ENCODE measurements around the gene DPEP2. TPM values are rescaled to one million over a fixed set of nuclear protein-coding genes. Genes with fewer than 3 reads are reported as not detected.
"Not testable (repeated sequence)": the region's sequence is repeated elsewhere in the genome, so short reads cannot be mapped to it uniquely, and the experiment has no call there.

Gene DPEP2
- total RNA-seq, 1 donor from 2014 or later, result not detected

DNA sequence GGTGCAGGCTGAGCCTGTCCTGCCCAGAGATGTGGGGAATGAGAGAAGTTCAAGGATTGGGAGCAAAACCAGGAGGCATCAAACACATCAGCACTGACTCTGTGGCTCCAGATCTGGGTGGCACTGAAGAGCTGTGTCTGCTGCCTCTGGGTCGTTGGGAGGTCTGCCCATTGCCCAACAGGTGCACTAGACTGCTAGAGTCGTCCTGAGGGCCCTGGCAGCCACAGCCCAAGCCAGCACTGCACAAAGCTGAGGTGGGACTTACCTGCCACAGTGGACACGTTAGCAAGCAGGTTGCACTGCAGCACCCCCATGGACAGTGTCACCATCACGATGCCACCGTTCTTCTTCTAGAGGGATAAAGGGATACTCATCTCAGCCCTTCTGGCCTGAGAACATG lies 22.3 kb downstream of the DPEP2 start:
- DNase-seq (ENCODE audit: low read depth, low spot score), result no peak

DNA sequence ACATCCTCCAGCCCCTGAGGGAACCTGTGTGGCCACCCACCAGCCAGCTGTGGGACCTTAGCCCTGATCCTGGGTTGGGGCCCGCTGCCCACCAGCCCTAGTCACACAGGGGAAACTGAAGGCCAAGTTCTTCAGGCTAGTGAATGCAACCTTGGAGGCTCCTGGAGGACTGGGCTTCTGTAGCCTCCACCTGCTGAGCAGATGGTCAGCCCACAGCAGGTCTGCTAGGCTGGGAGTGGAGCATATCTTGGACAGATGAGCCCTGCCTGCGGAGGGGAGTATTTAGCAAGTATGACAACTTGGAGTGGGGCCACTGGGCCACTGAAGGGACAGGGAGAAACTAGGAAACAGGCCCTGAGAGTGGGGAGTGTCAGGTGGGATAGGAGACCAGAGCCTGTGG lies 23.1 kb downstream of the DPEP2 start:
- no peak for DNase-seq (ENCODE audit: low read depth, low spot score)

DNA sequence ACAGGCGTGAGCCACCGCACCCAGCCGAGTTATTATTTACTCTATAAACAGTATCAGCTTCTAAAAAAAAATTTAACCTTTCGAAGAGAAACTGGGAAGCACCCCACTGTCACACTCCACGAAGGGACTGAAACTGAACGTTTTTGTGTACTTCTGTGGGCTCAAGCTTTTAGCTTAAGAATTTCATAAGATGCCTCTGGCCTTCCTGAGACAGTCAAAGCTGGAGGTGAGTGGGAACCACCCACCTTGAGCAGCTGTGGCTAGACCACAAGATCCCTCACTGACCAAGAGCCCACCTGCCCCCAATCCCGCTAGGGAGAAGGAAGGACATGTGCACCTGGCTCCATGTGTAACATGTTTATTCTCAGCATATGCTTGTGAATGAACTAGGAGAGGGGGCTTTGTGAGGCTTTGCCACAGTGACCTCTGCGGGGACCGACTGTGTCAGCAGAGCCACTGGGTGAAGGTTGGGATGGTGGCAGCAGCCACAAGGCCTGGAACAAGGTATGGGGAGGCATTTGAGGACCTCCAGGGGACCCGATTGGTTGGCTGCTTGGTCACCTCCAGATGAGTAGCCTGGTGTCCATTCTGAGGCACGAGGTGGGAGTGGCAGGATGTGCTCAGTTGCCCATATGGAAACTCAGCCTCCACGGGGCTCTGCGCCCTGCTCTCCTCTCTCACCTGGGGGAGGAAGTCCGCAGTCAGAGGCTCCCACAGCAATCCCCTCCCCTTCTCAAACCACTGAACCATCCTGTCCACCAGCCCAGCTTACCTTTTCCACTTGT lies 23.8 kb downstream of the DPEP2 start:
- no peak for DNase-seq (ENCODE audit: low read depth, low spot score)

DNA sequence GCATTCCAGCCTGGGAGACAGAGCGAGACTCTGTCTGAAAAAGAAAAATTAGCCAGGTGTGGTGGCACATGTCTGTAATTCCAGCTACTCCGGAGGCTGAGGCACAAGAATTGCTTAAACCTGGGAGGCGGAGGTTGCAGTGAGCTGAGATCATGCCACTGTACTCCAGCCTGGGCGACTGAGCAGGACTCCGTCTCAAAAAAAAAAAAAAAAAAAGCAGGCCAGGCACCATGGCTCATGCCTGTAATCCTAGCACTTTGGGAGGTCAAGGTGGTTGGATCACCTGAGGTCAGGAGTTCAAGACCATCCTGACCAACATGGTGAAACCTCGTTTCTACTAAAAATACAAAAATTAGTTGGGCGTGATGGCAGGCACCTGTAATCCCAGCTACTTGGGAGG lies 27.0 kb downstream of the DPEP2 start:
- not testable (repeated sequence) for DNase-seq (ENCODE audit: low read depth, low spot score)

DNA sequence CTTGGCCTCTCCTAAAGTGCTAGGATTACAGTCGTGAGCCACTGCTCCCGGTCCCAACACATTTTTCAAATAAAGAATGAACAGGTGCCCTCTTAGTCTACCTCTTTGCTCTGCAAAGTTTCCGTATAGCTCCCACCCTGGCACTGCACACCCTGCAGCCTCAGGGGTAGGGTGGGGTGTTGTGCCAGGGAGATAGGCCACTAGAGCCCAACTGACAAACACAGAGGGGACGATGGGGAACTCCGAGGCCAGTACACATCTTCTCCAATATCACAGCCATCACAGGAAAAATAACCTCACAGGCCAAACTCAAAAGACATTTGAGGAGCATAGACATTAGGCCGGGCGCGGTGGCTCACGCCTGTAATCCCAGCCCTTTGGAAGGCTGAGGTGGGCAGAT lies 28.2 kb downstream of the DPEP2 start:
- DNase-seq (ENCODE audit: low read depth, low spot score), result no peak

DNA sequence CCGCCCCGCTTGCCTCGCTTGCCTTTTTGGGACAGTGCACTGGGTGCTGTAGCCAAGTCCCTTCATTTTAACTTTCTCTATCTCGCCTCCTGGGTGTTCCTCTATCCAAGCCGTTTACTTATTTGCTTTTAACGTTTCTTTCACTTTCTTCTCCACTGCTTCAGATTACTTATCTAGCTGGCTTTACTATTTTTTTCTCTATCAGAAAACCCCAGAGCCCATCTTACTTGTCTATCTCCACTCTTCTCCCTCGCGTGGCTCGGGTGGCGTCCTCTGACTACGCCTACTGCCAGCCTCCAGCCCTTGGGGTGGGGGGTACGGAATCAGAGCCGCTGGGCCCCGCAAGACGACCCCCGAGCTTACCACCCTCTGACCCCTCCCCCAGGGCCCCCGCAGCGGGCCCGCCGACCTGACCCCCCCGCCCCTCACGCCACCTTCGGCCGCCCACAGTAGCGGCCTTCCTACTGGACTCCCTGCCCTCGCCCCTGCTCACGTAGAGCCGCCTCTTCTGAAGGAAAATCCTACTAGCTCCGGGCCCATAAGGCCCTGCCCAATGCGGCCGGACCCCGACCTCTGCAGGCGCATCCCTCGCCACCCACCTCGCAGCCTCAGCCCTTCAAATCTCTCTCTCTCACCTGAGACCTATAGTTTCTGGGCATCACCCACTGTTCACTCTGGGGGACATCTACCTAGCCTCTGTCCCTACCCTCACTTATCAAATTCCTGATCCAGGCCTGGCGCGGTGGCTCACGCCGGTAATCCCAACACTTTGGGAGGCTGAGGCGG lies 29.8 kb downstream of the DPEP2 start:
- DNase-seq (ENCODE audit: low read depth, low spot score), result no peak

DNA sequence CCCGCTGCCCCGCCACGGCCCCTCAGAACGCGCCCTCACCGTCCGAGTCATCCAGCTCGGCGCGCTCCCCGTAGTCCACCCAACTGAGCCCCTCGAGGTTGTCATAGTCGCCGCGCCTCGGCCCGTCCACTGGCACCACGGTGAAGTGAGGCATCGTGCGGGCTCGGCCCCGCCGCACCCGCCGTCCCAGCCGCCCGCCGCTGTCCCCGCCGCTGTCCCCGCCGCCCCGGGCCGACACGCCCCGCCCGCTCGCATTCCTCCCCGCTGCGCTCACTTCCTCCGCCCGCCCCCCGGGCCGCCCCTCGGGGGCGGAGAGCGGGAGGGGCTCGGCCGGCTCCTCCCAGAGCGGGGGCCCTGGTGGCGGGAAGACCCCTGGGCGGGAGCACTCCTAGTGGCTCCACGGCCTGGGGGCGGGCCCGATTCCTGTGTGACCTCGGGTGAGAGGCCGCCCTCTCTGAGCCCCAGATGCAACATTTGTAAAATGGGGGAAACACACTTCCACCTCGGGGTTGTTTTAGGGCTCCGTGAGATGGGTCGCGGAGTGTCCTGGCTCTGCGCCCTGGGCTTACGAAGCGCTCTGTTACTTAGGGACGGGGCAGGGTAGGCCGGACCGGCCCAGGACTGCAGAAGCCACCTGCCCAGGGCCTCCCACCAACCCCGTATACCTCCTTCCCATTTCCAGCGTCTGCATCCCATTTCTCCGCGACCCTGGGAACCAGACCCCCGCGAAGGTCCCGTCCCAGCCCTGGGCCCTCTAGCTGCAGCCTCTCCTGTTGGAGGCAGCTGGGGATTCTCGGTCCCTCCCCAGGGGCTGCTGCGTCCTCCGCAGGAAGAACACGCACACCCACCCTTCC lies 30.7 kb downstream of the DPEP2 start, which contains the start of gene SLC12A4:
Gene SLC12A4 (minus strand): TSS at position 238 of the 854 bp plus-strand sequence. CDS start 84 bp downstream, at position 154.
- no peak for DNase-seq (ENCODE audit: low read depth, low spot score)

DNA sequence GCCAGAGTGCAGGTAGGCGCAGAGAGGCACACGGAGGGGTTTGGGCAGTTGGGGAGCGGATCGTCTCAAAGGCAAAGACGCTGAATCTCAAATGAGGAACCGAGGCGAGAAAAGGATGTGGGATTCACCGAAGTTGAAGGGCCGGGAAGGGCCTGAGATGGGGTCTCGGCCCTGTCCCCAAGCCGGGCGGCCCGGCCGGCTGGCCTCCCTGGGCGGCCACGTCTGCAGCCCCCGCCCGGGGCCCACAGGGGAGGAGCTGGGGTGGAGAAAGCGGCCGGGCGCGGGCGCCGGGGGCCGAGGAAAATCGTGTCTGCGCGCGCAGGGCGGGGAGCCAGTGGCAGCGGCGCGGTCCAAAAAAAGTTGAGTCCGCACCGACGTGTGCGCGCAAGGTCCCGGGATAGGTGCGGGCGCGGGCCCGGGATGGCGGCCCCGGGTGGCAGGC lies 31.3 kb downstream of the DPEP2 start:
- no peak for DNase-seq (ENCODE audit: low read depth, low spot score)

DNA sequence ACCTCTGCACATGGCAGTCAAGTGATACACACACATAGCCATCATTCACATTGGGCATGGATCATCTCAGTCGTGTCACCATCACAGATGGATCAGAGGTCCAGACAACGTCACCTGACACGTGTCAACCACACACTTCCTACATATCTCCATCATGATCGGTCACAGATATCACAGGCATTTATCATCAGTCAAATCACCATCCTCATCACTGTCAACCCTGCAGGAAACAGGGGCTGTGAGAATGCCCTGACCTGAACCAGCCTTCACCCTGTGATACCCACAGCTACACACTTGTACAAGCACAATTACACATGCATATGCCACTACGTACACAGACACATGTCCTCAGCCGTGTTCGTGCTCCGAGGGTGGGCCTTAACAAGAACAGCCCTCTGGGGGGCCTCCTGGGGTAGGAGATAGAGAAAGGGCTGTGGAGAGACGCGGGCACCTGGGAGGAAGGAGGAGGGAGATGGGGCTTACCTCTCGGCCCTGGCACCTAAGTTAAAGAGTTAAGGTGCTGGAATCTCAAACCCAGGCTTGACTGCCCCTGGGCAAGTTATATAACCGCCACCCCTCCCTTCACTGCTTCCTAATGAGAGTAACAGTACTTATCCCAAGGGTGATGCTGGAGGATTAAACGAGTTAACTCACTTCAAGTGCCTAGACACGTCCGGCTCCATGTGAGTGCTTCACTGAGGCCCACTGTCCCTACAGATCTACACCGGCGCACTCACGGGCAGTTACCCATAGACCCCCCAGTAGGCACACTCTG lies 31.9 kb downstream of the DPEP2 start:
- DNase-seq (ENCODE audit: low read depth, low spot score), result no peak

DNA sequence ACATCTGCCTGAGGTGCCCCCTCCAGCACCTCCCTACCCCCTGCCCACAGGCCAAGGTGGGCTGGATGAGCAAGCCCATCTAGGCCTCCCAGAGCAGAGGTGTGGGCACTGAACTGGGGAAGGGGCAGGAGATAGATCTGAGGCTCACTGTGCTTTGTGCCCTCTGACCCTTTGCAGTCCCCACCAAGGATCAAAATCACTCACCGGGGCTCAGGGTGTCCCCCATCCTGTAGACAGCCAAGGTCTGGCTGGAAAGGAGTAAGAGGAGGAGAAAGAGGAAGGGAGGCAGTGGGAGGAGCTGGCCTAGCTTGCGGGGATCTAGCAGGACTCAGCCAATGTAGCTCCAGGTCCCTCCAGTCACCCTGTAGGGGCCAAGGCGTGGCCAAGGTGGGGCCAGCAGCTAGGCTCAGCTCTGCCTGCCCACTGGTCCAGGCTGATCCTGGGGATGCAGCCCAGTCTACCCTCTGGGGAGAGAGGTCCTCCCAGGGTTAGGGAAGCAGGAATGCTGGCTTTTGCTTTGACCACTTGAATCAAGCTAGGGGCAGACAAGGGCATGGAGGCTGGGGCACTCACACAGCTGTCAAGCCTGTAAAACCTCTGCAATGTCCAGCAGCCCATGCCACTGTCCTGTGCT lies 32.6 kb downstream of the DPEP2 start:
- DNase-seq (ENCODE audit: low read depth, low spot score), result no peak

DNA sequence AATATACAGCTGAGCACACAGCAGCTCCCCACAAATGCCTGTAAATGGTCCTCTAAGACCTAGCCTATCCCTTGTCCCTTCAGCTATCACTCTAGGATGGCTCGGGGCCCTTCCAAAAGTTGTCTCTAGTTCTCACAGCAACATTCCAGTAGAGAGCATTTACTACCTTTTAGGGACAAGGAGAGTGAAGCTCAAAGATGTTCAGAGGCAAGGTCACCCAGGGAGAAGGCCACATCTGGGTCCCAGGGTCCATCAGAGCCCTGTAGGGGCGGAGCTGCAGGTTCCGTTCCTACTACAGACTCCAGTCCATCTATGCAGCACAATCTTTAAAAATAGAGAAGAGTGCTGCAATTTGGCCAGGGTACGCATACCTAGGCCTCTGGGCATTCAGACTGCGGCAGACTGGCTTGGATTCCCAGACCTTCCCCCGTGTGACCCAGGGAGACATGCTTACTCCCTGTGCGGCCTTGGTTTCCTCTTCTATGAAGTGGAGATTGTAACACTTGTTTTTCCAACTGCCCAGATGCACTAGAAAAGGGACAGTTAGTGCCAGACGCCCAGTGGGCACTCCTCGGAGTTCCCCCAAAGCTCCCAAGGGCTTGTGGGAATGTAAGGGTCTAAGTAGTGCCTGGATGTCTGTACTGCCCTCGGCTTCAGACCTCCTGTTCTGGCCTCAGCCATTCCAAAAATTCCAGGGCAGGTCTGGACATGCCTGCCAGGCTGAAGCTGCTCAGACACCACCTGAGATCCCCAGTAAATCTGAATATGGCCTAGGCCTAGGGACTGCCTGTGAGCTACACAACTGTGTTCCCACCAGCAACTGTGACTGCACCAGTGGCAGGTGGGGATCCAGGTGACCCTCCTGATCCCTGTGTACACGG lies 33.4 kb downstream of the DPEP2 start:
- no peak for DNase-seq (ENCODE audit: low read depth, low spot score)

DNA sequence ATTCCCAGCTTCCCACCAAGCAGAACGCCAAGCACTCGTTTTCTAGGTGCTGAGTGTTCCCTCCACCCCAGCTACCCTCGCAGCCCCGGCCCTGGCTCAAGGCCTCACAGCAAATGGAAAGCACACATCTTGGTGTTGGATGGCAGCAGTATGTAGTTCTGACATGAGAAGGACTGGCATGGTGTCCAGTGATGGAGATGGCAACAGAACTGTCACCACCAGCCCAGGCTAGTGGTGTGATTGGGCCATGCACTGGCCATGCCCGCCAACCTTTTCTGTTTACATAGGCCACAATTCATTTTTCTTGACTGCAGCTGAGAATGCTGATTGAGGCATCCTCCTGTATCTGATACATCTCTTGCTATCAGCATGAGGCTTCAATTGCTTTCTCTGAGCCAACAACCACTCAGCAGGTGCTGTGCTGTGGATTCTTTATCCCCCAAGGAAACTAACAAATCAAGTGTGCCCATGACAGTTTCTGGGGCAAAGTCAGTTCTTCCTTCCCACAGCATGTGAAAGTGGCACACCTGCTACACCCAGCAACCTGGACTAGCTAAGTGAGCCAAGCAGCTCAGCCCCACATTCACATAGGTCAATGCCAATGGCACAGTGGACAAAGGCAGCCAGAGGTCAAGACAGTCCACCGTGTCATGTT lies 34.7 kb downstream of the DPEP2 start:
- no peak for DNase-seq (ENCODE audit: low read depth, low spot score)

DNA sequence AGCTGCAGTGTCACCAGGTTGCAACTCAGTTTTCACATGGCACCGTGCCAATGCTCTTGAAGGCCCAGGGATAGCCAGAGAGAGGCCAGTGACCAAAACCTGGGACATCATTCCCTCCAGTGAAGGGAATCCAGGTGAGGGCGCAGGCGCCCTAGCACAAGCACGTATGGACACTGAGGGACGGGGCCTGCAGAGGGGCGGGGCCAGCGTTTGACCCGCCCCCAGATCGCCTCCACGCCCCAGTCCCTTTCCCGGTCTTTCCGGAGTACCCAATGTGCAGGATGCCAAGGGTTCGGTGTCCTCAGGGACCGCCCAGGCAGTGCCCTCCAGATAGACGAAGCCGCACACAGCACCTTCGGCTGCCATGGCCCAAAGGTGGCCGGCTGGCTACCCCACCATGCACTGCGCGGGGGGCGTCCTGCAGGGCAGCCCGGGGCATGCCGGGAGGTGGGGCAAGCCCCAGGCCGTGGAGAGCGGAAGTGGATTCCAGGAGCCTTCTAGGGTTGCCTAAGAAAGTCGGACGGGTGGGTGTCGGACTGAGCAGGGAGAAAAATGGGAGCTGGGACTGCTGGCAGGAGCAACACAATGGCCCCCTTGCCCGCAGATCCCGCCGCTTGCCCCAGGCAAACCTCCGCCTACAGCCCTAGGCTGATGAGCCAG lies 35.5 kb downstream of the DPEP2 start:
- DNase-seq (ENCODE audit: low read depth, low spot score), result no peak

DNA sequence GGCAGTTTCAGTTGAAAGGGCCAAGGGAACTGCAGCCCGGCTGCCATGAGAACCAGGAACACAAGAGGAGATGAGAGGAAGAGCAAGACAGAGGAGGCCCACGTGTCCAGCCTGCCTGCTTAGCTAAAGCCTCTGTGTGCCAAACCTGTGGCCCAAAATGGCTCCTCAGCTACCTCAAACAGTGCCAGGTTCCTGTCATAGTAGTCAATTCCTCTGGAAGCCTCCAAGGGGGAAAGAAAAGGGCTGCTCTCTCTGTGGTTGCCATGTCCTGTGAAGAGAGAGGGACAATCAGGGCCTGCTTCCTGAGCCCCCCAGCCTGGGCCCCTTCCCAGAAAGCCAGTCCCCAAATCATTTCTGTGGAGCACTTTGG lies 36.0 kb downstream of the DPEP2 start:
- DNase-seq (ENCODE audit: low read depth, low spot score), result no peak

DNA sequence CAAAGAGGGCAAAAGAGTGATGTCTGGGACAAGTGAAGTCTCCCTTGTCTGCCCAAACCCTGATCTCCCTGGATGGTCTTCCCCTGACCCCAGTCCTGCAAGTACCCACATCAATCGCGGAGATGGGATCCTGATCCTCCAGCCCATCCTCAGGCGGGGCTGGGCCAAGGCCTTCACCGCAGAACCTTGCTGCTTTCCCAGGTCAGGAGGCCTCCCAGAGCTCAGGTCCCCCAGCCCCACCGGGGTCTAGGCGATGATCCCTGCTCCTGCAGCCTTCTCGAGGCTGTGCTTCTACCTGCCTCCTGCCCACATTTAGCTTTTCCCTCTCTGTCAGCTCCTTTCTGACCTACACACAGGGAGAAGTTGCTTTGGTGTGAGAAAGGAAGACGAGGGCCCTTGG lies 37.1 kb downstream of the DPEP2 start:
- DNase-seq (ENCODE audit: low read depth, low spot score), result no peak

DNA sequence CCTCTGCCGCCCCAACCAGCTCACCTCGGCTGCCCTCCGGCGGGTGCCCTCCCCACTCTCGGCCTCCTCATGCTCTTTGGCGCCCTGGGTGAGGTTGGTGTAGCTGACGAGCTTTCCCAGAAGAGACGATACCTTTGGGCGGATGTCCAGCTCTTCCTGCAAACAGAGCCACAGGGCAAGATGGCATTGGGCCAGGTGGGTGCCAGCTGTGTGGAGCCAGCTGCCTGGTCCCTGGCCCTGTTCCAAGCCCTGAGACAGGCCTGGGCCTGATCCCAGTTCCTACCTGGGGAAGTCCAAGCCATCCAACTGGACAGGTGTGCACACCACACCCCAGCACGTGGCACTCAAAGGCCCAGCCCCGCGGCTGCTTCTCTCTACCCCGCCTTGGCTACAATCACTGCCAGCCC lies 37.7 kb downstream of the DPEP2 start:
- no peak for DNase-seq (ENCODE audit: low read depth, low spot score)

DNA sequence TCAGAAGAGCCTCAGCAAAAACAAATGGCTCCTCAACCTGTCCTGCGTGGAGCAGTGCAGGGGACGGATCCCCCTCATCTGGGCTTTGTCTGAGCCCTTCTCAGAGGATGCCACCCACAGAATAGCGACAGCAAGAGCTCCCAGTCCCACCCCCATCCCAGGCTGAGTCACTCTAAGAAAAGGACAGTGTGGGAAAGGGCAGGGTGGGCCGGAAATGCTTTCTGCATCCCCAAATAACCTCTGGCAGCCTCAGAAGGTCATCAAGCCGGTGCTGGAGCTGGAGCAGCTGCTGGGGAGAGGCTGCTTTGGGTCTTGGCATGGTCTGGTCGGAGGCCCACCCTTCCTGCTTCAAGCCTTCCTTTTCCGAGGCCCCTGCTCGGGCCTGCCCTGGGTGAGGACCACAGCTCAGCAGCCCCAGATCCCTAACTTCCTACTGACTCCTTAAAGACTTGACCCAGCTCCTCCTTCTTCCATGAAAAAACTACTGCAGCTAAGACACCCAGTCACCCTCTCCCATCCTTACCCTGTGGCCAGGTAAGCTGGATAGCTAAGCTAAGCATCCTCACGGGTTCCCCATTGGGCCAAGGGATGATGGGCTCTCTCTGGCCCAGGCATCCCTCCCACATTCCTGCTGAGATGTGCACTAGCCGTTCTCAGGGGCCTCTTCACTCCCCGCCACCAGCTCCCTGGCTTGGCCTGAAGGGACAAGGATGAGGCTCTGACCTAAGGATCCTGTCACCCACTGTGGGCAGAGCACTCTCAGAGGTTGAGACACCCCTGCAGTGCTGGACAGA lies 39.6 kb downstream of the DPEP2 start:
- no peak for DNase-seq (ENCODE audit: low read depth, low spot score)

DNA sequence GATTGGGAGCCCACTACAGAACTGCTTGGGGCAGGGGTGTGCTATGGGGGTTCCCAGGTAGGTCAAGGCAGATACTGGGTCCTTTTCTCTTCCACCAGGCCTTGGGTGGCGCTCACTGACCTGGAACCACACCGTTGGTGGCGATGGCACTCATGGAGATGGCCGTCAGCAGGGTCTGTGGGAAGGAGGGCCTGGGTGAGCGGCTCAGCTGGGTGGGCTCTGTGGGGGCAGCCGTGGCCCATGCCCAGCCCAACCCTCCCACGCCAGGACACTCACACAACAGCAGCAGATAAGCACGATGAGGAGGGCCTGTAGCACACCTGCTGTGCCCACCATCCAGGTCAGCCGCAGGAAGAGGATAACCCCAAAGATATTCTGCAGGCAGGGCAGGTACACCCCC lies 41.7 kb downstream of the DPEP2 start:
- no peak for DNase-seq (ENCODE audit: low read depth, low spot score)

All from pulmonary artery endothelial cell (primary cell).